Measurements from ENCODE around the gene MRPL45.

DNA sequence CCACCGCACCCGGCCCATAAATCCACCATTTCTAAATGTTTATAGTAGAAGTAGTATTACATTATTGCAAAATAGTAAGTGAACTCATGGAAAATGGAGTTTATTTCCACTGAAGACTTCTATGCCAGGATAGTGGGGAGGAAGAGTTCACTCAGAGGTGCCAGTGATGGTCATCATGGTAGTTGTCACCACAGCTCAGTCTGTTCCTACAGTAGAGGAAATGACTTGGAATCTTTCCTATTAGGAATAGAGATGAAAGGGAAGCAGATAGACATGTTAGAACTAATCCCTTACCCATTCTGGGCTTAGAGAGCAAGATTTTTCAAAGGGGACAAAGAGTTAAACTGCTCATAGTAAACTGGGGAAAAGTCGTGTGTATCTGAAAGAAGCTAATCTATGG is 20.1 kb downstream of the MRPL45 start:
- TF ChIP-seq GATA2 (IDR thresholded peaks at IDR 0.05; ENCODE audit: low read depth, low read length) (no peak), GATA3 (IDR thresholded peaks at IDR 0.05; ENCODE audit: low read depth, low read length) (no peak)
